PC-3 (cell line): ENCODE measurements around the gene RIC8B. TPM values are rescaled to one million over a fixed set of nuclear protein-coding genes. Genes with fewer than 3 reads are reported as not detected.

ENCODE experiments used
- ATAC-seq: fragments of 200-7000 bp; cut with Tn5 transposase; 2 replicates; pipeline ENCODE4 v1.9.1; 2020; ENCODE audit warnings: mild to moderate bottlenecking, moderate library complexity
- BruUV-seq: library from RNA; stranded (reverse); fragments of 400-500 nt; replicated peaks from 2 replicates; lab custom pipeline; 2021; lab: Mats Ljungman, UMichigan
- CTCF ChIA-PET: fragments of 300-600 bp; sonication (Branson Sonifier 250); formaldehyde crosslinking; loops from one replicate; lab custom pipeline; 2022; ENCODE audit warnings: antibody characterized with exemption; lab: Charles Lee
- POLR2A ChIA-PET: fragments of 300-600 bp; sonication (Branson Sonifier 250); formaldehyde crosslinking; loops from one replicate; lab custom pipeline; 2022; ENCODE audit warnings: antibody characterized with exemption; ENCODE audit not compliant: unreplicated experiment; lab: Charles Lee
- DNase-seq: peaks from one replicate; pipeline ENCODE4 v3.0.0-alpha.2; 2015
- H2AFZ ChIP-seq: fragments of 300-600 bp; sonication (generic); 2 replicates; pipeline ENCODE4 v1.6.0; 2016; ENCODE audit warnings: antibody characterized with exemption, low read length
- H3F3A ChIP-seq: fragments of 300-600 bp; sonication (generic); one replicate; pipeline ENCODE4 v1.6.0; 2017; ENCODE audit warnings: antibody characterized with exemption, low read length, control low read depth, mild to moderate bottlenecking; ENCODE audit not compliant: unreplicated experiment
- H3K27ac ChIP-seq: fragments of 300-600 bp; sonication (generic); 2 replicates; pipeline ENCODE4 v1.5.1; 2016; ENCODE audit warnings: mild to moderate bottlenecking, low read length
- H3K27me3 ChIP-seq: fragments of 300-600 bp; sonication (generic); 2 replicates; pipeline ENCODE4 v1.6.1; 2016; ENCODE audit warnings: low read length, mixed read lengths
- H3K36me3 ChIP-seq: fragments of 300-600 bp; sonication (generic); 2 replicates; pipeline ENCODE4 v1.6.1; 2016; ENCODE audit warnings: low read depth, mixed run types, low read length, mixed read lengths
- H3K4me1 ChIP-seq: fragments of 300-600 bp; sonication (generic); 2 replicates; pipeline ENCODE4 v1.5.1; 2016; ENCODE audit warnings: low read length; ENCODE audit not compliant: insufficient read depth
- H3K4me2 ChIP-seq: fragments of 300-600 bp; sonication (generic); 2 replicates; pipeline ENCODE4 v1.6.0; 2016; ENCODE audit warnings: low read length
- H3K4me3 ChIP-seq: fragments of 300-600 bp; sonication (generic); 2 replicates; pipeline ENCODE4 v1.5.1; 2016; ENCODE audit warnings: mild to moderate bottlenecking, low read length, mixed read lengths
- H3K79me2 ChIP-seq: fragments of 300-600 bp; sonication (generic); 2 replicates; pipeline ENCODE4 v1.6.1; 2017; ENCODE audit warnings: low read length, mixed read lengths
- H3K9ac ChIP-seq: fragments of 300-600 bp; sonication (generic); 2 replicates; pipeline ENCODE4 v1.6.0; 2016; ENCODE audit warnings: mild to moderate bottlenecking, low read length
- H3K9me2 ChIP-seq: fragments of 300-600 bp; sonication (generic); replicated peaks from 2 replicates; pipeline ENCODE4 v1.6.1; 2016; ENCODE audit warnings: mixed run types, low read length, mixed read lengths
- H3K9me3 ChIP-seq: fragments of 300-600 bp; sonication (generic); 2 replicates; pipeline ENCODE4 v1.6.1; 2016; ENCODE audit warnings: low read length, mixed read lengths
- H4K20me1 ChIP-seq: fragments of 300-600 bp; sonication (generic); 2 replicates; pipeline ENCODE4 v1.6.1; 2016; ENCODE audit warnings: low read length, mixed read lengths
- CTCF ChIP-seq: fragments of 300-600 bp; sonication (generic); conservative IDR thresholded peaks from 2 replicates; pipeline ENCODE4 v1.5.1; 2017; ENCODE audit warnings: antibody characterized with exemption, low read depth, mild to moderate bottlenecking, low read length
- EZH2 ChIP-seq: fragments of 300-600 bp; sonication (generic); IDR thresholded peaks from one replicate; pipeline ENCODE4 v1.6.1; 2017; ENCODE audit warnings: antibody characterized with exemption, mild to moderate bottlenecking, low read length; ENCODE audit not compliant: unreplicated experiment
- EZH2phosphoT487 ChIP-seq: fragments of 300-600 bp; sonication (generic); IDR thresholded peaks from 2 replicates; pipeline ENCODE4 v1.6.1; 2018; ENCODE audit warnings: mild to moderate bottlenecking, antibody characterized with exemption, low read length, borderline replicate concordance
- intact Hi-C: fragments of 100-400 bp; cut with micrococcal nuclease; formaldehyde crosslinking; loops from 2 replicates; pipeline ENCODE4 v1.9.0; 2023
- total RNA-seq: library from RNA; depleted of rRNA; stranded (reverse); fragments of >200 nt; gene quantifications from 2 replicates; pipeline ENCODE4 v1.2.3, GENCODE V29; 2014

Gene RIC8B
- total RNA-seq, 1 experiment from 2014 or later, result 8.6 TPM

DNA sequence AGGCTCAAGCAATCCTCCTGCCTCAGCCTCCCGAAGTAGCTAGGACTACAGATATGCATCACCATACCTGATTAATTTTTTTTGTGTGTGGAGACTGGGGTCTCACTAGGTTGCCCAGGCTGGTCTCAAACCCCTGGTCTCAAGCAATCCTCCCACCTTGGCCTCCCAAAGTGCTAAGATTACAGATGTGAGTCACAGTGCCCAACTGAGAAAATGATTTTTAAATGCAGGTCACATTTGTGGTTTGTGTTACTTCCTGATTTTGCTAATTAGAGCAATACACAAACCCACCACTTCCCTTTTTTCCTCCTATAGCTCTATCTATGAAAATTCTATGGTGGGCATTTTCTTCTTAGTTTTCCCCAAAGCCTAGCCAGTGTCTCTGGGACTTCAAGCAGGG lies 135.7 kb downstream of the RIC8B start:
- Histone ChIP-seq H3K79me2 (no peaks in the 10 kb centered on the region), H3K36me3 (no peaks in the 10 kb centered on the region), H3K9me3 (no peaks in the 10 kb centered on the region), H3K9ac (no peak overlapping the region), H2AFZ (no peak overlapping the region), H3K4me2 (no peak overlapping the region), H3K4me1 (no peaks in the 10 kb centered on the region), H3K27me3 (no peaks in the 10 kb centered on the region), H3F3A (no peaks in the 10 kb centered on the region), H3K27ac (no peak overlapping the region), H3K4me3 (no peak overlapping the region), H4K20me1 (no peaks in the 10 kb centered on the region), H3K9me2 (no peaks in the 10 kb centered on the region)
- ATAC-seq (no peak), DNase-seq (no peak)
- no TSS peak for BruUV-seq
- POLR2A ChIA-PET, result no interaction called here
- CTCF ChIA-PET, result interaction anchor here (0.6 kb wide), 1 partner anchor 146 kb away, joined by 3 read pairs; no protein-coding TSS in a partner anchor
- TF ChIP-seq EZH2phosphoT487 (no peak), CTCF (no peak), EZH2 (no peak)
- intact Hi-C loops, result loop anchor here (10.0 kb wide), 1 partner anchor 245 kb away; no protein-coding TSS in a partner anchor

DNA sequence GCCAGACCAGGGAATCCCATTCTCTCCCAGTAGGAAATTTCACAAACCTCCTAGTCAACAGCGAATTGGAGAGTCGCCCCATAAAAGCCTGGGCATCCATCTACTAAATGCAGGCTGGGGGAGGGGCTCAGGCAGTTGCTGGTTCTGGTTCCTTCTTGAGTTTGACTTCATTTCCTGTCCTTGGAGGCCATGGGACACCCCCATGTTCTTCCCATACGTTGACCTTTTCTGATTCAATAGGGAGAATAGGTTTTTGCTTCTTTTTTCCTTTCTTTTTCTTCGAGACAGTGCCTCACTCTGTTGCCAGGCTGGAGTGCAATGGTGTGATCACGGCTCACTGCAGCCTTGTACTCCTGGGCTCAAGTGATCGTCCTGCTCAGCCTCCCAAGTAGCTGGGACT lies 137.1 kb downstream of the RIC8B start:
- intact Hi-C loops, result loop anchor here (10.0 kb wide), 1 partner anchor 247 kb away; no protein-coding TSS in a partner anchor
- H3K36me3 ChIP-seq, result no peaks in the 10 kb centered on the region
- no peak overlapping the region for H2AFZ ChIP-seq
- H3K9ac ChIP-seq, result no peak overlapping the region
- H3K27me3 ChIP-seq, result no peaks in the 10 kb centered on the region
- TF ChIP-seq EZH2, result no peak
- no peak for TF ChIP-seq EZH2phosphoT487
- TF ChIP-seq CTCF, result no peak
- H4K20me1 ChIP-seq, result no peaks in the 10 kb centered on the region
- H3K27ac ChIP-seq, result no peak overlapping the region
- no peak for DNase-seq
- BruUV-seq, result no TSS peak
- H3K4me1 ChIP-seq, result no peaks in the 10 kb centered on the region
- ChIA-PET POLR2A (no interaction called here), CTCF (no interaction called here)
- no peak overlapping the region for H3K4me3 ChIP-seq
- no peaks in the 10 kb centered on the region for H3K79me2 ChIP-seq
- H3K9me2 ChIP-seq, result no peaks in the 10 kb centered on the region
- no peaks in the 10 kb centered on the region for H3F3A ChIP-seq
- no peak for ATAC-seq
- no peak overlapping the region for H3K4me2 ChIP-seq
- no peaks in the 10 kb centered on the region for H3K9me3 ChIP-seq

DNA sequence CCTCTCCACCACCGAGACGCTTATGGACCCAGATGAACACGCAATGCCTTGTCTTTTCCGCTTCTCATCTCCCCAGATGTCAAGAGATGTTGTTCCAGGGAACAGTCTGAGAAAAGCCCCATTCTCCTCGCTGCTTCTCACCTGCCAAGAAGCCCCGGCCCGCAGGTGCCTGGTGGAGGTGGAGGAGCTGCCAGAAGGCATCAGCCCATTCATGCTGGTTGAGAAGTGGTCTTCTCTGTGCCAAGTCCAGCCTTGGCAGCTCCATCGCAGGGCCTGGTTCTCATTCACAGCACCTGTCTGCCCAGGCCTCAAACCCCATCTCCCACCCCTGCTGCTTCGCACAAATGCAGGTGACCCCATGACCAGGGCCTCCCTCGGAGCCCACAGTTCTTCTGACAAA lies 139.0 kb downstream of the RIC8B start:
- no TSS peak for BruUV-seq
- ChIA-PET POLR2A (no interaction called here), CTCF (no interaction called here)
- intact Hi-C loops, result loop anchor here (10.0 kb wide), 1 partner anchor 249 kb away; no protein-coding TSS in a partner anchor
- Histone ChIP-seq H3K79me2 (no peaks in the 10 kb centered on the region), H3K4me3 (no peak overlapping the region), H3K36me3 (no peaks in the 10 kb centered on the region), H3K4me1 (no peaks in the 10 kb centered on the region), H2AFZ (no peak overlapping the region), H3K27ac (no peak overlapping the region), H3K9me2 (no peaks in the 10 kb centered on the region), H3K9ac (no peak overlapping the region), H3K27me3 (no peaks in the 10 kb centered on the region), H3F3A (no peaks in the 10 kb centered on the region), H3K4me2 (no peak overlapping the region), H4K20me1 (no peaks in the 10 kb centered on the region), H3K9me3 (no peaks in the 10 kb centered on the region)
- no peak for TF ChIP-seq CTCF
- TF ChIP-seq EZH2phosphoT487, result no peak
- no peak for TF ChIP-seq EZH2
- no peak for ATAC-seq
- DNase-seq, result no peak
